Retinal pigment epithelial cell (primary cell): Measurements from ENCODE around the gene TLCD3B.

Experiments used
- DNase-seq: peaks from one replicate; pipeline ENCODE4 v3.0.0-alpha.2; 2010; ENCODE audit warnings: low read depth
- H3K4me3 ChIP-seq: 2 replicates; pipeline ENCODE4 v1.5.1; 2011; ENCODE audit warnings: mild to moderate bottlenecking, low read length, control low read depth, moderate library complexity
- CTCF ChIP-seq: conservative IDR thresholded peaks from 2 replicates; pipeline ENCODE4 v1.5.1; 2011; ENCODE audit warnings: low read depth, low read length, control low read depth, inconsistent platforms

Gene TLCD3B

GRCh38 chr16:30030841-30031413 lies at the start of gene TLCD3B:
TSS of gene TLCD3B (minus strand) at chr16:30031271. CDS start at chr16:30030527, 744 bp downstream.
- no peak for DNase-seq
- no peak for TF ChIP-seq CTCF
- no peak within 1 kb of the TSS for H3K4me3 ChIP-seq

GRCh38 chr16:30079480-30079879 lies 48.4 kb upstream of the TLCD3B start:
- DNase-seq: no peak
- no peak overlapping the region for H3K4me3 ChIP-seq
- TF ChIP-seq CTCF: no peak

- no peak for TF ChIP-seq CTCF
- no peak overlapping the region for H3K4me3 ChIP-seq
- DNase-seq: no peak
These were observed 47.7 kb upstream of the TLCD3B start for GRCh38 chr16:30078744-30079143.

- no peak overlapping the region for H3K4me3 ChIP-seq
- TF ChIP-seq CTCF: no peak
- DNase-seq: no peak
These were observed 46.6 kb upstream of the TLCD3B start for GRCh38 chr16:30077656-30078055.

- no peak for DNase-seq
- peak overlapping the region; percentile 94 for H3K4me3 ChIP-seq
- no peak for TF ChIP-seq CTCF
These were observed 45.3 kb upstream of the TLCD3B start for GRCh38 chr16:30076276-30076791.

- no peak for DNase-seq
- no peak for TF ChIP-seq CTCF
- H3K4me3 ChIP-seq: peak within 1 kb of the TSS; percentile 94
These were observed 44.6 kb upstream of the TLCD3B start, which contains the start of gene PPP4C for GRCh38 chr16:30075503-30076275. TSS of gene PPP4C (plus strand) at chr16:30075994. CDS start at chr16:30076378, 384 bp downstream.
